Activated CD8-positive, alpha-beta memory T cell treated with anti-CD3 and anti-CD28 coated beads, Interleukin-2, amount 50 U/mL, for 1 hour (primary cell): ENCODE results near the gene URB1.
"Not testable (repeated sequence)": the region's sequence is repeated elsewhere in the genome, so short reads cannot be mapped to it uniquely, and the experiment has no call there.

Experiments used
- DNase-seq: peaks from one replicate; pipeline ENCODE4 v3.0.0-alpha.2; 2020; ENCODE audit errors: extremely low read depth

The URB1 gene

GRCh38 chr21:32377506-32377905 is 15.3 kb downstream of the URB1 start:
- no peak for DNase-seq

- DNase-seq: no peak
Observed at GRCh38 chr21:32372755-32373154, 20.1 kb downstream of the URB1 start.

GRCh38 chr21:32371913-32372314 is 20.9 kb downstream of the URB1 start:
- no peak for DNase-seq

- no peak for DNase-seq
Observed at GRCh38 chr21:32370998-32371766, 21.6 kb downstream of the URB1 start.

GRCh38 chr21:32368961-32369360 is 23.9 kb downstream of the URB1 start:
- not testable (repeated sequence) for DNase-seq

GRCh38 chr21:32368386-32368785 is 24.4 kb downstream of the URB1 start:
- DNase-seq: no peak

GRCh38 chr21:32367158-32367557 is 25.7 kb downstream of the URB1 start:
- DNase-seq: no peak

- no peak for DNase-seq
Observed at GRCh38 chr21:32366191-32366590, 26.6 kb downstream of the URB1 start.

GRCh38 chr21:32364796-32365195 is 28.0 kb downstream of the URB1 start:
- no peak for DNase-seq

- no peak for DNase-seq
Observed at GRCh38 chr21:32364387-32364786, 28.4 kb downstream of the URB1 start.

GRCh38 chr21:32360401-32360975 is 32.3 kb downstream of the URB1 start:
- DNase-seq: no peak

GRCh38 chr21:32359719-32360260 is 33.0 kb downstream of the URB1 start:
- DNase-seq: no peak

- DNase-seq: no peak
Observed at GRCh38 chr21:32356874-32357395, 35.9 kb downstream of the URB1 start.

GRCh38 chr21:32353002-32353711 is 39.7 kb downstream of the URB1 start:
- DNase-seq: no peak

GRCh38 chr21:32352526-32352925 is 40.3 kb downstream of the URB1 start:
- DNase-seq: no peak

- DNase-seq: no peak
Observed at GRCh38 chr21:32351428-32351827, 41.4 kb downstream of the URB1 start.

- no peak for DNase-seq
Observed at GRCh38 chr21:32350981-32351380, 41.8 kb downstream of the URB1 start.

- no peak for DNase-seq
Observed at GRCh38 chr21:32350211-32350980, 42.4 kb downstream of the URB1 start.

- no peak for DNase-seq
Observed at GRCh38 chr21:32349333-32349944, 43.4 kb downstream of the URB1 start.

- no peak for DNase-seq
Observed at GRCh38 chr21:32348604-32349332, 44.0 kb downstream of the URB1 start.

GRCh38 chr21:32347977-32348376 is 44.8 kb downstream of the URB1 start:
- no peak for DNase-seq
